OCI-LY3 (cell line): ENCODE data around the gene AMBRA1.

Experiments
- CTCF ChIP-seq: fragments of 200-600, 300-600 bp; sonication (generic); IDR thresholded peaks from 2 replicates; pipeline ENCODE4 v1.5.1; 2014; ENCODE audit warnings: antibody characterized with exemption, low read length, low read depth
- EZH2phosphoT487 ChIP-seq: fragments of 200-600 bp; shearing (Covaris generic); IDR thresholded peaks from 2 replicates; pipeline ENCODE4 v1.6.1; 2018; ENCODE audit warnings: antibody characterized with exemption, mixed run types, low read depth

GRCh38 chr11:46493791-46494190 lies 100.0 kb downstream of the AMBRA1 start:
- TF ChIP-seq CTCF (no peak), EZH2phosphoT487 (no peak)
